Calu3 (cell line): Measurements from ENCODE around the gene IRX5. TPM values are rescaled to one million over a fixed set of nuclear protein-coding genes. Genes with fewer than 3 reads are reported as not detected.

Source experiments
- BruUV-seq: library from RNA; stranded (reverse); fragments of 400-500 nt; replicated peaks from 2 replicates; lab custom pipeline; 2021; lab: Mats Ljungman, UMichigan
- CTCF ChIA-PET: fragments of 300-600 bp; sonication (Branson Sonifier 250); formaldehyde crosslinking; loops from one replicate; lab custom pipeline; 2022; ENCODE audit warnings: antibody characterized with exemption; lab: Charles Lee
- DNase-seq: peaks from one replicate; pipeline ENCODE4 v3.0.0; 2022
- H3K27ac Mint-ChIP-seq: one replicate; pipeline ENCODE4 v1.8.0; 2022; ENCODE audit warnings: mixed read lengths; ENCODE audit not compliant: unreplicated experiment
- H3K27me3 Mint-ChIP-seq: one replicate; pipeline ENCODE4 v1.8.0; 2022; ENCODE audit warnings: mixed read lengths; ENCODE audit not compliant: unreplicated experiment
- H3K36me3 Mint-ChIP-seq: one replicate; pipeline ENCODE4 v1.8.0; 2022; ENCODE audit warnings: mild to moderate bottlenecking, moderate library complexity, mixed read lengths; ENCODE audit not compliant: insufficient read depth, unreplicated experiment
- H3K4me1 Mint-ChIP-seq: one replicate; pipeline ENCODE4 v1.8.0; 2022; ENCODE audit warnings: mild to moderate bottlenecking, low read depth, mixed read lengths; ENCODE audit not compliant: unreplicated experiment
- H3K4me3 Mint-ChIP-seq: one replicate; pipeline ENCODE4 v1.8.0; 2022; ENCODE audit warnings: mild to moderate bottlenecking, low read depth, moderate library complexity, mixed read lengths; ENCODE audit not compliant: unreplicated experiment
- H3K9me3 Mint-ChIP-seq: one replicate; pipeline ENCODE4 v1.8.0; 2022; ENCODE audit warnings: low read depth, mixed read lengths; ENCODE audit not compliant: unreplicated experiment
- intact Hi-C: fragments of 100-400 bp; cut with micrococcal nuclease; formaldehyde crosslinking; loops from one replicate; pipeline ENCODE4 v1.10.0; 2022; ENCODE audit not compliant: unreplicated experiment
- total RNA-seq: library from RNA; stranded (reverse); gene quantifications from 2 replicates; pipeline ENCODE4 v1.2.3, GENCODE V29; 2022
- TF ChIP-seq, protein P1 (sequence below): fragments of 200-600 bp; IDR thresholded peaks from one replicate; pipeline ENCODE4 v1.8.0; 2022; ENCODE audit warnings: antibody characterized with exemption; ENCODE audit not compliant: unreplicated experiment

IRX5 gene
- total RNA-seq, 1 experiment from 2014 or later = 2.5 TPM

DNA sequence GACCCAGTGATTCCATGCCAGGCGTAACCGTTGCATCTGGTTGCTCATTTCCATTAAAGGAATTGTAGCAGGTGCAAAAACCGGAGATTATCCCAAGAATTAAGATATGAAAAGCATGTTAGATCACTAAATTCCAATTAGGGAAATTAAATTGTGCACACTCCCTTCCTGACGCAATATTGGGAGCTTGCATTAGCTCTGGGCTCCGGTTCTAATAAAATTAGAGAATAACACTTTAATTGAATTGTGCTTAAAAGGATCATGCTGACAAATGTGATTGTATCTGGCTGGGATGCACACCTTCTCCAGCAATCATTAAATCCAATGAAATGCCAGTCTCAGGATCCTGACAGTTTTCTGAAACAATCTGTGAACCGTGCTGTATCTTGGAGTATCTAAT, 38.1 kb downstream of the IRX5 start:
- Mint-ChIP-seq H3K9me3 (peaks cover 9% of the 10 kb centered on the region), H3K36me3 (peaks cover 4% of the 10 kb centered on the region), H3K27ac (no peak overlapping the region), H3K4me3 (no peak overlapping the region), H3K27me3 (peaks cover 42% of the 10 kb centered on the region), H3K4me1 (no peaks in the 10 kb centered on the region)
- no peak for DNase-seq
- CTCF ChIA-PET = no interaction called here
- TF ChIP-seq, protein P1, sequence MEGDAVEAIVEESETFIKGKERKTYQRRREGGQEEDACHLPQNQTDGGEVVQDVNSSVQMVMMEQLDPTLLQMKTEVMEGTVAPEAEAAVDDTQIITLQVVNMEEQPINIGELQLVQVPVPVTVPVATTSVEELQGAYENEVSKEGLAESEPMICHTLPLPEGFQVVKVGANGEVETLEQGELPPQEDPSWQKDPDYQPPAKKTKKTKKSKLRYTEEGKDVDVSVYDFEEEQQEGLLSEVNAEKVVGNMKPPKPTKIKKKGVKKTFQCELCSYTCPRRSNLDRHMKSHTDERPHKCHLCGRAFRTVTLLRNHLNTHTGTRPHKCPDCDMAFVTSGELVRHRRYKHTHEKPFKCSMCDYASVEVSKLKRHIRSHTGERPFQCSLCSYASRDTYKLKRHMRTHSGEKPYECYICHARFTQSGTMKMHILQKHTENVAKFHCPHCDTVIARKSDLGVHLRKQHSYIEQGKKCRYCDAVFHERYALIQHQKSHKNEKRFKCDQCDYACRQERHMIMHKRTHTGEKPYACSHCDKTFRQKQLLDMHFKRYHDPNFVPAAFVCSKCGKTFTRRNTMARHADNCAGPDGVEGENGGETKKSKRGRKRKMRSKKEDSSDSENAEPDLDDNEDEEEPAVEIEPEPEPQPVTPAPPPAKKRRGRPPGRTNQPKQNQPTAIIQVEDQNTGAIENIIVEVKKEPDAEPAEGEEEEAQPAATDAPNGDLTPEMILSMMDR = no peak
- intact Hi-C loops = no loop called here
- BruUV-seq = no TSS peak

DNA sequence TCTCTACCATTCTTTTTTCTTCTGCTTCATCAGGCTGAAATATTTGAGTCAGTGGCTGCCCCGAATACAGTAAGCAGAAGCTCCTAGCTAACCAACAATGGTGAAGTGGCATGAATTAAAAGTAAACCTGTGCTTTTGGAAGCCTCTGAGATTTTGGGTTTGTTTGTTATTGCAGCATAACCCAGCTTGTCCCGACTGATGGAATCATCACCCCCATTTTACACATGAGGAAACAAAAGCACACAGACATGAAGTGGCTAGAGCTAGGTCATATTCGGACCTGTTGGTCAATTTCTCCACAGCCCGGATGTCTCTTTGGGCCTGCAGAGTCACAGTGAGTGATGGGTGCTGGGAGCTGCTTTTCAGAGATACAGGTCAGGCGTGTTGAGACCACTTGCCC, 39.4 kb downstream of the IRX5 start:
- Mint-ChIP-seq H3K27ac (no peak overlapping the region), H3K36me3 (peaks cover 4% of the 10 kb centered on the region), H3K9me3 (peaks cover 11% of the 10 kb centered on the region), H3K4me3 (no peak overlapping the region), H3K4me1 (no peaks in the 10 kb centered on the region), H3K27me3 (peaks cover 38% of the 10 kb centered on the region)
- BruUV-seq = no TSS peak
- TF ChIP-seq, protein P1 = no peak
- CTCF ChIA-PET = interaction anchor here (0.7 kb wide), 1 partner anchor 46 kb away, joined by 3 read pairs; no protein-coding TSS in a partner anchor
- intact Hi-C loops = no loop called here
- no peak for DNase-seq

DNA sequence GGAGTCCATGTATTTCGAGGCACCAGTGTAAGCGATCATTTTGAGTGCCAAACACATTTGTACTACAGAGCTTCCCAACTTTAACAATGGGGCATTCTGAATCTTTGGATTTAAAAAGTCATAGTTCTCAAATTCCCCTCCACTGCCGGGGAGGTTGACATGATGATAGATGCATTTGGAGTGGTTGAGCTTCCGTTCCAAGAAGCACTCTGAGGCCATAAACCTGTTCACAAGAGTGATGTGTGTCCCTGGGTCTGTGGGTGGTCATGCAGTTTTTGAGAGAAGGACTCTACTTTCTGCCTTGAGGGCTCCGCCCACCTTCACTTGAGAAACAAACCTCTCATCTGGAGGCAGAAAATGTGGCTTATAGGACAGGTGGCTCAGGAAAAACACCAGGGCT, 43.7 kb downstream of the IRX5 start:
- TF ChIP-seq, protein P1 = no peak
- Mint-ChIP-seq H3K9me3 (peaks cover 8% of the 10 kb centered on the region), H3K4me1 (no peaks in the 10 kb centered on the region), H3K36me3 (peaks cover 4% of the 10 kb centered on the region), H3K27me3 (peaks cover 64% of the 10 kb centered on the region), H3K27ac (no peak overlapping the region), H3K4me3 (no peak overlapping the region)
- intact Hi-C loops = no loop called here
- CTCF ChIA-PET = no interaction called here
- DNase-seq = no peak
- no TSS peak for BruUV-seq

DNA sequence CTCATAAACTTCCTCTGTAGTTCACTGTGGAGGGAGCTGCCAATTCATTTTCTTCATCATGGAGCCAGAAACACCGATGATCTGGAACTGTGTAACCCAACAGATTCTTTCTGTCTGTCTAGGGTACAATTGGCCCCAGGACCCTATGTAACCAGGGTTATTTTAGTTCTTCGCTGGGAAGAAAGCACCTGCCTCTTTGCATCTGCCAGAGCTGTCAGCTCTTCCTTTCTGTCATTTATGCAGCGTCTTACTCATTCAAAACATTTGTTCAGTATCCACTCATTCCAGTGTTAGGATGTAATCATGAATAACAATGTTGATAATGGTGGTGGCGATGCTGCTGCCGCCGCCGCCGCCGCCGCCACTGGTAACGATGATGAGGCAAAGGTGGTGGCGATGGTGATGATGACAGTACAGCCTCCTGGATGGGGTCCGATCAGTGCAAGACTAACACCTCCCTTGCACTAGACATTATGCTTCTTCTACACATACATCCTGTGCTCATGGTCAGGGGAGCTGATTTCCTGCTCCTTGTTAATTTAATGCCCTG, 46.1 kb downstream of the IRX5 start:
- Mint-ChIP-seq H3K27me3 (peaks cover 65% of the 10 kb centered on the region), H3K9me3 (peaks cover 8% of the 10 kb centered on the region), H3K4me1 (no peaks in the 10 kb centered on the region), H3K36me3 (peaks cover 4% of the 10 kb centered on the region), H3K27ac (no peak overlapping the region), H3K4me3 (no peak overlapping the region)
- CTCF ChIA-PET = interaction anchor here (0.7 kb wide), 1 partner anchor 47 kb away, joined by 3 read pairs; no protein-coding TSS in a partner anchor
- DNase-seq = no peak
- TF ChIP-seq, protein P1 = no peak
- BruUV-seq = no TSS peak
- intact Hi-C loops = no loop called here
